HEK293T (cell line): ENCODE measurements around the gene NPEPPS.

Experiments
- CTCF ChIA-PET: fragments of 350-600 bp; formaldehyde crosslinking; extraction: SDS; loops from one replicate; lab custom pipeline; 2021; ENCODE audit warnings: antibody characterized with exemption, inconsistent platforms; lab: Yijun Ruan, JAX
- POLR2A ChIA-PET: fragments of 350-600 bp; formaldehyde crosslinking; extraction: SDS; loops from one replicate; lab custom pipeline; 2020; ENCODE audit warnings: antibody characterized with exemption, inconsistent platforms; lab: Yijun Ruan, JAX
- DNase-seq: peaks from one replicate; pipeline ENCODE4 v3.0.0; 2012; ENCODE audit warnings: mixed read lengths; ENCODE audit errors: extremely low spot score
- ARNT ChIP-seq: fragments of 450-650 bp; IDR thresholded peaks from 2 replicates; pipeline ENCODE4 v1.6.1; 2017; ENCODE audit warnings: mild to moderate bottlenecking
- BHLHE40 ChIP-seq: fragments of 450-650 bp; IDR thresholded peaks from 2 replicates; pipeline ENCODE4 v1.6.1; 2016; ENCODE audit warnings: mild to moderate bottlenecking, moderate library complexity, borderline replicate concordance
- CTBP1 ChIP-seq: fragments of 450-650 bp; IDR thresholded peaks from 2 replicates; pipeline ENCODE4 v1.6.1; 2016; ENCODE audit warnings: borderline replicate concordance
- ELF4 ChIP-seq: fragments of 450-650 bp; IDR thresholded peaks from 2 replicates; pipeline ENCODE4 v1.6.1; 2017; ENCODE audit warnings: antibody characterized with exemption
- FOXA1 ChIP-seq: fragments of 450-650 bp; IDR thresholded peaks from 2 replicates; pipeline ENCODE4 v1.6.1; 2016; ENCODE audit warnings: mild to moderate bottlenecking
- FOXK2 ChIP-seq: fragments of 450-650 bp; IDR thresholded peaks from 2 replicates; pipeline ENCODE4 v1.6.1; 2016; ENCODE audit warnings: mild to moderate bottlenecking
- FOXM1 ChIP-seq: fragments of 450-650 bp; IDR thresholded peaks from 2 replicates; pipeline ENCODE4 v1.6.1; 2017; ENCODE audit warnings: mild to moderate bottlenecking, borderline replicate concordance
- HDGF ChIP-seq: fragments of 450-650 bp; IDR thresholded peaks from 2 replicates; pipeline ENCODE4 v1.6.1; 2017; ENCODE audit warnings: antibody characterized with exemption, borderline replicate concordance
- L3MBTL2 ChIP-seq: fragments of 450-650 bp; conservative IDR thresholded peaks from 2 replicates; pipeline ENCODE4 v1.6.1; 2016; ENCODE audit warnings: mild to moderate bottlenecking
- LEF1 ChIP-seq: fragments of 450-650 bp; IDR thresholded peaks from 2 replicates; pipeline ENCODE4 v1.6.1; 2017; ENCODE audit warnings: mild to moderate bottlenecking, borderline replicate concordance
- NFRKB ChIP-seq: fragments of 450-650 bp; IDR thresholded peaks from 2 replicates; pipeline ENCODE4 v1.6.1; 2016; ENCODE audit warnings: mild to moderate bottlenecking, moderate library complexity
- SP1 ChIP-seq: fragments of 450-650 bp; IDR thresholded peaks from 2 replicates; pipeline ENCODE4 v1.6.1; 2017
- SUZ12 ChIP-seq: fragments of 450-650 bp; IDR thresholded peaks from 2 replicates; pipeline ENCODE4 v1.6.1; 2016; ENCODE audit warnings: mild to moderate bottlenecking
- TARDBP ChIP-seq: fragments of 450-650 bp; IDR thresholded peaks from 2 replicates; pipeline ENCODE4 v1.6.1; 2016
- ZNF384 ChIP-seq: fragments of 450-650 bp; IDR thresholded peaks from 2 replicates; pipeline ENCODE4 v1.6.1; 2016
- TF ChIP-seq, protein P1 (sequence below): fragments of 450-650 bp; IDR thresholded peaks from 2 replicates; pipeline ENCODE4 v1.6.1; 2016

The NPEPPS gene

DNA sequence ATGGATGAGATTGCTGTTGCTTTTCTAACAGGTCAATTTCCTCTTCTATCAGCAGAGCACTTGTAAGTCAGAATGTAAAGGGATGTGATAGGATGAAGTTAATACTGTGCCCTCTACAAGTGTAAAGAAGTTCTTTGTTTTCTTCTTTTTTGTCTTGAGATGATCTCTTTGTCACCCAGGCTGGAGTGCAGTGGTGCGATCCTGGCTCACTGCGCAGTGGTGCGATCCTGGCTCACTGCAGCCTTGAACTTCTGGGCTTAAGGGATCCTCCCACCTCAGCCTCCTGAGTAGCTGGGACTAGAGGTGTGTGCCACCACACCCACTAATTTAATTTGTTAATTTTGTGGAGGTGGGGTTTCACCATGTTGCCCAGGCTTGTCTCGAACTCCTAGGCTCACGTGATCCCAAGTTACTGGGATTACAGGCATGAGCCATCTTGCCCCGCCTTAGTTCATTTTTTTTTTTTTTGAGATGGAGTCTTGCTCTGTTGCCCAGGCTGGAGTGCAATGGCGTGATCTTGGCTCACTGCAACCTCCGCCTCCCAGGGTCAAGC is 97.2 kb downstream of the NPEPPS start:
- POLR2A ChIA-PET = interaction anchor here (2.4 kb wide), 1 partner anchor 21 kb away, joined by 13 read pairs; the partner anchor contains the start of gene KPNB1
- CTCF ChIA-PET = interaction anchor here (1.3 kb wide), 1 partner anchor 19 kb away, joined by 3 read pairs; no protein-coding TSS in a partner anchor
- DNase-seq = no peak
- no peak for TF ChIP-seq BHLHE40
- TF ChIP-seq L3MBTL2 = no peak
- no peak for TF ChIP-seq ARNT
- no peak for TF ChIP-seq ZNF384
- no peak for TF ChIP-seq SP1
- TF ChIP-seq SUZ12 = no peak
- TF ChIP-seq ELF4 = no peak
- no peak for TF ChIP-seq FOXK2
- TF ChIP-seq FOXM1 = no peak
- TF ChIP-seq LEF1 = no peak
- TF ChIP-seq HDGF = no peak
- TF ChIP-seq, protein P1, sequence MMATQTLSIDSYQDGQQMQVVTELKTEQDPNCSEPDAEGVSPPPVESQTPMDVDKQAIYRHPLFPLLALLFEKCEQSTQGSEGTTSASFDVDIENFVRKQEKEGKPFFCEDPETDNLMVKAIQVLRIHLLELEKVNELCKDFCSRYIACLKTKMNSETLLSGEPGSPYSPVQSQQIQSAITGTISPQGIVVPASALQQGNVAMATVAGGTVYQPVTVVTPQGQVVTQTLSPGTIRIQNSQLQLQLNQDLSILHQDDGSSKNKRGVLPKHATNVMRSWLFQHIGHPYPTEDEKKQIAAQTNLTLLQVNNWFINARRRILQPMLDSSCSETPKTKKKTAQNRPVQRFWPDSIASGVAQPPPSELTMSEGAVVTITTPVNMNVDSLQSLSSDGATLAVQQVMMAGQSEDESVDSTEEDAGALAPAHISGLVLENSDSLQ = no peak
- TF ChIP-seq FOXA1 = no peak
- no peak for TF ChIP-seq TARDBP
- TF ChIP-seq CTBP1 = no peak
- TF ChIP-seq NFRKB = no peak

DNA sequence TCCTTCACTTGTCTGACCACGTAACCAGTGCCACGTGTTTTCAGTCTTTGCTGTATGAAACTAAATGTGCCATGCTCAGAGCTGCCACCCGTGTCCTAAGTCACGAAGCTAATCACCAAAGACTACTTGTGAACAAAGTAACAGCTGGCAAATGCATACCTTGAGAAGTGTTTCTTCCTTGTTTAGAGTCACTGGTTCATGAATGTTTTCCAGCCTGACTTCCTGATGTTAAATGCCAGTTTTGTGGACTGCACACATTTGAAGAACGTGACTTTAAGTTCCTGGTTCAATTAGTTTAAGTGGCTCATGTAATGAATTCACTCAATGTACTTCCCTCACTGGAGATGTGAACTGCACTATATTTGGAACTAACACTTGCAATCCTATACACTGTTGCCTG is 98.9 kb downstream of the NPEPPS start:
- no peak for DNase-seq
- ChIA-PET CTCF (interaction anchor here (0.6 to 1.1 kb wide), 2 partner anchors 10 to 12 kb away, joined by 3 to 5 read pairs; no protein-coding TSS in a partner anchor), POLR2A (interaction anchor here (1.9 kb wide), 1 partner anchor 19 kb away, joined by 9 read pairs; the partner anchor contains the start of gene KPNB1)
- TF ChIP-seq LEF1 (no peak), TARDBP (no peak), L3MBTL2 (no peak), SP1 (no peak), ARNT (no peak)

DNA sequence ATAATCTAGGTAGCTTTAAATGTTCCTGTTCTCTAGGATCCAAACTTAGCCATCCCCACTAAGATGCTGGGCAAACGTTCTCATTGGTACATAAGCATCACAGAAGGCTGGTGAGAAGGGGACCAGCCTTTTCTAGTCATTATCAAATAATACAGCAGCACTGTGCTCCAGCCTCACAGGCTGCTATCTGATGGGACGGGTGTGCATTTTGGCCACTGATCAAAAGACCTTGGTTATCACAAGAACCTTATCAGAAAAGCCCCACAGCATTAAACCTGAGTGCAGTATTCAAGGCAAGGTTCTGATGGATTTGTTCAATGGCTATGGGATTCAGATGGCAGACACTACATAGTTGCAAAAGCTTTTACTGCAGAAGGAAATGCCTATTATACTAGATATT is 99.7 kb downstream of the NPEPPS start:
- TF ChIP-seq L3MBTL2 (no peak), BHLHE40 (no peak), TARDBP (no peak), ELF4 (no peak), SUZ12 (no peak), HDGF (no peak), CTBP1 (no peak), ARNT (no peak), FOXA1 (no peak), ZNF384 (no peak), NFRKB (no peak), FOXK2 (no peak), SP1 (no peak), FOXM1 (no peak), LEF1 (no peak)
- TF ChIP-seq, protein P1 = no peak
- no peak for DNase-seq
- POLR2A ChIA-PET = interaction anchor here (1.9 kb wide), 1 partner anchor 19 kb away, joined by 9 read pairs; the partner anchor contains the start of gene KPNB1
- CTCF ChIA-PET = no interaction called here

DNA sequence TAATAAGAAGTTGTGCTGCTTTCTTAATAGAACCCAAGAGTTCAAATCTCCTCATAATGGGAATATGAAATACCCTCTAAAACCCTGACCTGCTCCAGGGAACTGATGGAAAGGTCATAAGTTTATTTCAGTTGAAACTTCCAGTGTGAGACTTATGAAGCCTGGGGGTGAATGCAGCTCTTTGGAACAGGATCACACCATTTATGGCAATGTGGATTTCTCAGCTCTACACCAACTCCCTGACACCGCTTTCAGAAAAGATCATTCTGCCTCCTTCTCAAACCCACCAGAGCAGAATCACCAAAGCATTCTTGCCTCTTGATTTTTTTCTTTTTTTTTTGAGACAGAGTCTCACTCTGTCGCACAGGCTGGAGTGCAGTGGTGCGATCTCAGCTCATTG is 102.1 kb downstream of the NPEPPS start:
- DNase-seq = no peak
- ChIA-PET CTCF (no interaction called here), POLR2A (interaction anchor here (1.0 kb wide), 1 partner anchor 17 kb away, joined by 7 read pairs; the partner anchor contains the start of gene KPNB1)

DNA sequence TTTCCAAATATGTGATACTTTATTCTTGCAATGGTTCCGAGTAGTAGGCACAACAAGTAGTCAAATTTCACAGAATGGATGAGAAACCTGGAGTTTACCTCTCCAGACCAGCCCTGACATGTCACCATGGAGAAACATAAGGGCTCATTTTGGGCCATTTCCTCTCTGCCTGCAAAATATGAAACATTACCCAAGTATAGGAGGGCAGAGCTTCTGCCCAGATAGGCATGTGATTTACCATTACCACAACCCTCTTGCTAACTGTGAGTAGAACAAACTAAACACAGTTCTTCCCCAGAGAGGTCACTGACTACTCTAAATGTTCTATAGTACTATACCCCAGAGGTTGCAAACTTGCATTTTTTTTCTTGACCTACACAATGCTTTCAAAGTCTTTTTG is 103.1 kb downstream of the NPEPPS start:
- ChIA-PET POLR2A (interaction anchor here (3.3 kb wide), 1 partner anchor 16 kb away, joined by 14 read pairs; the partner anchor contains the start of gene KPNB1), CTCF (no interaction called here)
- DNase-seq = no peak
- TF ChIP-seq L3MBTL2 = no peak

More for the DNA sequence above, 102.1 kb downstream of the NPEPPS start:
- no peak for TF ChIP-seq BHLHE40
- no peak for TF ChIP-seq ELF4
- no peak for TF ChIP-seq SUZ12
- no peak for TF ChIP-seq ZNF384
- TF ChIP-seq TARDBP = no peak
- TF ChIP-seq LEF1 = no peak
- TF ChIP-seq NFRKB = no peak
- TF ChIP-seq CTBP1 = no peak

DNA sequence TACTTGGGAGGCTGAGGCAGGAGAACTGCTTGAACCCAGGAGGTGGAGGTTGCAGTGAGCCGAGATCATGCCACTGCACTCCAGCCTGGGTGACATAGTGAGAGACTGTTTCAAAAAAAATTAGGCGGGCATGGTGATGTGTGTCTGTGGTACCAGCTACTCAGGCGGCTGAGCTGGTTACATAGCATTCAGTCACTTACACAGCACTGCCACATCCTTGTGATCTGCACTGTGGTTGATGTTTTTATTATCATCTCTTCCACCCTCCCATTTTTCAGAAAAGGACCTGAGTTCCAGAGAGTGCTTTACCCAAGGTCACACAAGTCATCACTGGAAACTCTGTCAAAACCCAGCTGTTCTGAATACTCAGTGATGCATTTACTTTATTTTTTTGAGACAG is 104.0 kb downstream of the NPEPPS start:
- POLR2A ChIA-PET = interaction anchor here (3.3 kb wide), 1 partner anchor 15 kb away, joined by 14 read pairs; the partner anchor contains the start of gene KPNB1
- TF ChIP-seq FOXK2 (no peak), FOXM1 (no peak), TARDBP (no peak), L3MBTL2 (no peak), ZNF384 (no peak), HDGF (no peak), SUZ12 (no peak), SP1 (no peak), NFRKB (no peak), FOXA1 (no peak), LEF1 (no peak)
- TF ChIP-seq, protein P1 = no peak
- CTCF ChIA-PET = interaction anchor here (0.6 to 0.8 kb wide), 2 partner anchors 15 to 72 kb away, joined by 3 to 4 read pairs; no protein-coding TSS in a partner anchor
- no peak for DNase-seq
